ENCODE measurements around the gene OR5K4.
"Not testable (repeated sequence)": the region's sequence is repeated elsewhere in the genome, so short reads cannot be mapped to it uniquely, and the experiment has no call there.

DNA sequence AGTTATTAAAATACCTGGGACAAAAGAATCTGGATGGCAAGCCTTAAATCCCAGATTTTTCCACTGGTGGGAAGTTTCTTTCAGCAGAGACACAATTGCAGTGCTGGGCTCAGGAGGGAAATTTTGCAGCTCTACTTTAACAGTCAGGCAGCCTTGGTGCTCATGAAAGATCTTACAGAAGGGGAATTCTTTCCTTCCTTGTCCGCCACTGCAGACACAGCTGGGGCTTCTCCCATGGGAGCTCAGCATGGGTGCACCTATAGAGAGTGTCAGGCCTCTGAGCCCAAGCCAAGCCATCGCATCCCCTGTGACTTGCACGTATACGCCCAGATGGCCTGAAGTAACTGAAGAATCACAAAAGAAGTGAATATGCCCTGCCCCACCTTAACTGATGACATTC is 42.8 kb downstream of the OR5K4 start:
- TF ChIP-seq, protein P1, sequence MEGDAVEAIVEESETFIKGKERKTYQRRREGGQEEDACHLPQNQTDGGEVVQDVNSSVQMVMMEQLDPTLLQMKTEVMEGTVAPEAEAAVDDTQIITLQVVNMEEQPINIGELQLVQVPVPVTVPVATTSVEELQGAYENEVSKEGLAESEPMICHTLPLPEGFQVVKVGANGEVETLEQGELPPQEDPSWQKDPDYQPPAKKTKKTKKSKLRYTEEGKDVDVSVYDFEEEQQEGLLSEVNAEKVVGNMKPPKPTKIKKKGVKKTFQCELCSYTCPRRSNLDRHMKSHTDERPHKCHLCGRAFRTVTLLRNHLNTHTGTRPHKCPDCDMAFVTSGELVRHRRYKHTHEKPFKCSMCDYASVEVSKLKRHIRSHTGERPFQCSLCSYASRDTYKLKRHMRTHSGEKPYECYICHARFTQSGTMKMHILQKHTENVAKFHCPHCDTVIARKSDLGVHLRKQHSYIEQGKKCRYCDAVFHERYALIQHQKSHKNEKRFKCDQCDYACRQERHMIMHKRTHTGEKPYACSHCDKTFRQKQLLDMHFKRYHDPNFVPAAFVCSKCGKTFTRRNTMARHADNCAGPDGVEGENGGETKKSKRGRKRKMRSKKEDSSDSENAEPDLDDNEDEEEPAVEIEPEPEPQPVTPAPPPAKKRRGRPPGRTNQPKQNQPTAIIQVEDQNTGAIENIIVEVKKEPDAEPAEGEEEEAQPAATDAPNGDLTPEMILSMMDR (IDR thresholded peaks at IDR 0.05; ENCODE audit: poor library complexity, severe bottlenecking) = not testable (repeated sequence)
- not testable (repeated sequence) for TF ChIP-seq RAD21 (conservative IDR thresholded peaks at IDR 0.05)
